K562 (cell line): ENCODE results near the gene TPCN1. TPM values are rescaled to one million over a fixed set of nuclear protein-coding genes. Genes with fewer than 3 reads are reported as not detected.
A peak's percentile ranks its signal among the peaks of the same experiment; 100 is the strongest.

Experiments used
- ATAC-seq: fragments of 200-7000 bp; cut with Tn5 transposase; 3 replicates; pipeline ENCODE4 v1.9.1; 2020; ENCODE audit warnings: moderate library complexity
- BruUV-seq: library from RNA; stranded (reverse); fragments of 400-500 nt; replicated peaks from 2 replicates; lab custom pipeline; 2021; lab: Mats Ljungman, UMichigan
- CTCF ChIA-PET: fragments of 300-600 bp; formaldehyde crosslinking; extraction: SDS; loops from one replicate; lab custom pipeline; 2021; ENCODE audit warnings: low intra/inter-chr PET ratio; lab: Yijun Ruan, JAX
- POLR2A ChIA-PET: fragments of 300-600, 350-650 bp; sonication (Branson Sonifier 250); formaldehyde crosslinking; extraction: SDS; loops from one replicate; lab custom pipeline; 2021; ENCODE audit warnings: antibody characterized with exemption, inconsistent platforms; lab: Yijun Ruan, JAX
- DNase-seq, 4 experiments: peaks; one replicate each; pipeline versions ENCODE4 v3.0.0 to v3.0.0-alpha.2; 2011 to 2018; ENCODE audit warnings: low spot score in 3 of 4, mixed read lengths in 3 of 4; ENCODE audit errors: extremely low read depth in 1 of 4
- FAIRE-seq: peaks from 2 replicates; lab custom pipeline; 2011; peaks lifted over from hg19 to GRCh38; lab: Jason Lieb, UNC
- H2AFZ ChIP-seq: 2 replicates; pipeline ENCODE4 v1.6.0; 2011; ENCODE audit warnings: low read depth, low read length, control low read depth, inconsistent platforms
- H3K27ac ChIP-seq: fragments of 200-600 bp; 3 replicates; pipeline ENCODE4 v1.8.0; 2011; ENCODE audit warnings: low read depth, mild to moderate bottlenecking, control low read depth, inconsistent platforms, low read length, moderate library complexity, mixed read lengths; ENCODE audit errors: extremely low read depth
- H3K27me3 ChIP-seq, 2 experiments: fragments of 300-600 bp in 1 of 2; 2 replicates in 1 of 2; 3 replicates in 1 of 2; pipeline versions ENCODE4 v1.6.0 to v1.8.0; 2011; ENCODE audit warnings: inconsistent platforms in 2 of 2, low read length in 2 of 2, mild to moderate bottlenecking in 1 of 2, mixed read lengths in 1 of 2, moderate library complexity in 1 of 2; ENCODE audit not compliant: control insufficient read depth in 2 of 2, insufficient read depth in 2 of 2
- H3K36me3 ChIP-seq: fragments of 300-600 bp; 3 replicates; pipeline ENCODE4 v1.8.0; 2011; ENCODE audit warnings: mild to moderate bottlenecking, low read length, inconsistent platforms; ENCODE audit not compliant: control insufficient read depth, insufficient read depth
- H3K4me1 ChIP-seq, 2 experiments: fragments of 200-600 bp in 1 of 2; replicated peaks in 1 of 2; 2 replicates in 1 of 2; 3 replicates in 1 of 2; pipeline versions ENCODE4 v1.5.1 to v1.8.0; 2011; ENCODE audit warnings: inconsistent platforms in 2 of 2, low read length in 2 of 2, mild to moderate bottlenecking in 1 of 2, mixed read lengths in 1 of 2, moderate library complexity in 1 of 2; ENCODE audit not compliant: control insufficient read depth in 2 of 2, insufficient read depth in 2 of 2
- H3K4me2 ChIP-seq: 2 replicates; pipeline ENCODE4 v1.6.1; 2011; ENCODE audit warnings: low read length, control low read depth, inconsistent platforms, mixed read lengths; ENCODE audit not compliant: insufficient read depth
- H3K4me3 ChIP-seq: fragments of 200-600 bp; sonication (generic), shearing (Covaris generic); 2 replicates; pipeline ENCODE4 v1.5.1; 2016; ENCODE audit warnings: control low read depth, inconsistent platforms
- H3K79me2 ChIP-seq: fragments of 200-600 bp; 3 replicates; pipeline ENCODE4 v1.8.0; 2011; ENCODE audit warnings: low read length, inconsistent platforms; ENCODE audit not compliant: control insufficient read depth, insufficient read depth
- H3K9ac ChIP-seq, 2 experiments: 2 replicates each; pipeline versions ENCODE4 v1.6.0 to v1.6.1; 2011; ENCODE audit warnings: low read depth in 2 of 2, low read length in 2 of 2, control low read depth in 1 of 2, inconsistent platforms in 1 of 2, mild to moderate bottlenecking in 1 of 2, mixed read lengths in 1 of 2; ENCODE audit not compliant: insufficient read depth in 1 of 2
- H3K9me1 ChIP-seq: one replicate; pipeline ENCODE4 v1.6.0; 2011; ENCODE audit warnings: inconsistent platforms, mild to moderate bottlenecking, low read length, moderate library complexity; ENCODE audit not compliant: control insufficient read depth, insufficient read depth
- H3K9me3 ChIP-seq: replicated peaks from 2 replicates; pipeline ENCODE4 v1.5.1; 2011; ENCODE audit warnings: low read depth, low read length, inconsistent platforms; ENCODE audit not compliant: control insufficient read depth, insufficient read depth
- H4K20me1 ChIP-seq: replicated peaks from 2 replicates; pipeline ENCODE4 v1.6.1; 2011; ENCODE audit warnings: low read length, inconsistent platforms, mixed read lengths; ENCODE audit not compliant: control insufficient read depth, insufficient read depth
- BRD9 ChIP-seq: fragments of 450-650 bp; IDR thresholded peaks from 2 replicates; pipeline ENCODE4 v1.6.1; 2018; ENCODE audit warnings: low read depth; ENCODE audit not compliant: partially characterized antibody
- ID3 ChIP-seq, 2 experiments: fragments of 250-450 bp in 1 of 2; fragments of 450-650 bp in 1 of 2; sonication (Bioruptor Pico) in 1 of 2; IDR thresholded peaks; 2 replicates each; pipeline versions ENCODE4 v1.6.1 to v1.8.0; 2016 to 2021; ENCODE audit warnings: mild to moderate bottlenecking in 2 of 2, moderate library complexity in 2 of 2, missing compliant biosample characterization in 1 of 2, missing genetic modification characterization in 1 of 2
- ILF3 ChIP-seq: fragments of 450-650 bp; IDR thresholded peaks from 2 replicates; pipeline ENCODE4 v1.6.1; 2018; ENCODE audit warnings: antibody characterized with exemption, mild to moderate bottlenecking, moderate library complexity, borderline replicate concordance
- MED1 ChIP-seq: sonication (generic); formaldehyde crosslinking; IDR thresholded peaks from 2 replicates; pipeline ENCODE4 v1.8.1; 2023; ENCODE audit warnings: missing genetic modification reagents, borderline replicate concordance
- NFE2L1 ChIP-seq: fragments of 450-650 bp; IDR thresholded peaks from 2 replicates; pipeline ENCODE4 v1.6.1; 2016; ENCODE audit warnings: missing genetic modification characterization, low read depth, mild to moderate bottlenecking, missing compliant biosample characterization, moderate library complexity, borderline replicate concordance
- RBM25 ChIP-seq: fragments of 200-400 bp; formaldehyde crosslinking; IDR thresholded peaks from 2 replicates; pipeline ENCODE4 v1.6.1; 2018; ENCODE audit warnings: low read length, low read depth, moderate library complexity; ENCODE audit not compliant: severe bottlenecking
- REST ChIP-seq, 2 experiments: fragments of 450-650 bp; formaldehyde crosslinking in 1 of 2; IDR thresholded peaks; 2 replicates each; pipeline versions ENCODE4 v1.4.0 to v1.6.1; 2014 to 2020; ENCODE audit warnings: mild to moderate bottlenecking in 2 of 2, borderline replicate concordance in 1 of 2, low read depth in 1 of 2
- ZNF41 ChIP-seq: fragments of 250-450 bp; sonication (Bioruptor Pico); conservative IDR thresholded peaks from 2 replicates; pipeline ENCODE4 v1.4.0; 2020; ENCODE audit warnings: mild to moderate bottlenecking
- ZNF586 ChIP-seq: fragments of 450-650 bp; formaldehyde crosslinking; conservative IDR thresholded peaks from 2 replicates; pipeline ENCODE4 v1.4.0; 2020; ENCODE audit warnings: mild to moderate bottlenecking, moderate library complexity
- WGBS: fragments of 100-300 bp; shearing (Covaris generic); methylation state at CpG from one replicate; pipeline ENCODE4 v1.1.6; 2016; ENCODE audit warnings: low coverage, mixed read lengths; ENCODE audit not compliant: insufficient coverage; ENCODE audit errors: missing lambda C conversion rate; 5-methylcytosine and 5-hydroxymethylcytosine counted together
- in situ Hi-C: fragments of 300-500 bp; cut with MboI; formaldehyde crosslinking; loops from 4 replicates; pipeline ENCODE4 v1.15.0; 2018; ENCODE audit warnings: inconsistent platforms, mixed read lengths
- intact Hi-C: fragments of 100-400 bp; cut with micrococcal nuclease; formaldehyde crosslinking; loops from 2 replicates; pipeline ENCODE4 v1.14.2; 2022
- polyA plus RNA-seq, 8 experiments: library from polyadenylated mRNA; depleted of rRNA in 4 of 8; stranded (reverse) in 5 of 8; unstranded in 3 of 8; fragments of >200 nt; fragmentation: Nextera tagmentation in 2 of 8; fragmentation: Illumina TruSeq in 1 of 8; extraction: Ambion mirVana in 2 of 8; extraction: Trizol in 1 of 8; gene quantifications; 2 replicates each; pipeline versions ENCODE4 v1.2.1 to v1.2.3, GENCODE V29; 2011 to 2014; ENCODE audit warnings: inconsistent platforms in 1 of 8, missing spikeins in 1 of 8
- total RNA-seq, 7 experiments: library from RNA; depleted of rRNA in 6 of 7; stranded (reverse); fragments of >200 nt in 6 of 7; fragmentation: Illumina TruSeq in 2 of 7; extraction: Trizol in 2 of 7; gene quantifications; 2 replicates each; pipeline versions ENCODE4 v1.2.1 to v1.2.3, GENCODE V29; 2011 to 2021; ENCODE audit warnings: low replicate concordance in 1 of 7

Gene TPCN1
- total and polyA plus RNA-seq, 9 of the 15 experiments (the other 6 are each of a cell fraction or from before 2014, with no cell fraction given): 0.80 to 23.8 (median 7.4) TPM

- TF ChIP-seq ILF3 (no peak), ZNF41 (CRISPR knock-in tag) (no peak), ZNF586 (CRISPR knock-in tag) (no peak)
Observed at GRCh38 chr12:113271853-113272561, 50.7 kb downstream of the TPCN1 start (continued).

GRCh38 chr12:113273053-113273725 is 51.9 kb downstream of the TPCN1 start:
- H3K9me3 ChIP-seq: no peaks in the 10 kb centered on the region
- no peaks in the 10 kb centered on the region for H3K79me2 ChIP-seq
- H3K36me3 ChIP-seq: peaks cover 50% of the 10 kb centered on the region; the same call in 2 of the 3 replicates
- CTCF ChIA-PET: interaction anchor here (0.6 kb wide), 1 partner anchor 43 kb away, joined by 3 read pairs; no protein-coding TSS in a partner anchor
- no peak overlapping the region for H3K4me2 ChIP-seq
- FAIRE-seq (no peak), DNase-seq (no peak), ATAC-seq (no peak)
- in situ Hi-C loops (no loop called here), intact Hi-C loops (no loop called here)
- no peaks in the 10 kb centered on the region for H3K27me3 ChIP-seq
- H4K20me1 ChIP-seq: no peaks in the 10 kb centered on the region
- H3K9me1 ChIP-seq: no peaks in the 10 kb centered on the region
- 84% methylated on average over 11 of the region's 13 CpGs for WGBS
- TF ChIP-seq ID3 (CRISPR knock-in tag; IDR thresholded peaks at IDR 0.05) (no peak), ID3 (tag; IDR thresholded peaks at IDR 0.05) (no peak), REST (IDR thresholded peaks at IDR 0.05; ENCODE audit: borderline replicate concordance) (peak; percentile 37; the same call in 1 of the 2 replicates), REST (CRISPR knock-in tag; IDR thresholded peaks at IDR 0.05; ENCODE audit: low read depth) (no peak), NFE2L1 (tag) (no peak), RBM25 (no peak), BRD9 (no peak), MED1 (CRISPR knock-in tag) (no peak)
- no TSS peak for BruUV-seq
- H3K4me1 ChIP-seq: peaks cover 13 to 16% of the 10 kb centered on the region in 2 experiments
- H3K9ac ChIP-seq: no peak overlapping the region
- no peak overlapping the region for H2AFZ ChIP-seq
- H3K4me3 ChIP-seq: no peak overlapping the region
- H3K27ac ChIP-seq: no peak overlapping the region
- POLR2A ChIA-PET: no interaction called here
